ENCODE measurements around the gene CCDC148. TPM values are rescaled to one million over a fixed set of nuclear protein-coding genes. Genes with fewer than 3 reads are reported as not detected.
"Not testable (repeated sequence)": the region's sequence is repeated elsewhere in the genome, so short reads cannot be mapped to it uniquely, and the experiment has no call there.

Gene CCDC148
- polyA plus RNA-seq, 1 donor, result 0.26 TPM

DNA sequence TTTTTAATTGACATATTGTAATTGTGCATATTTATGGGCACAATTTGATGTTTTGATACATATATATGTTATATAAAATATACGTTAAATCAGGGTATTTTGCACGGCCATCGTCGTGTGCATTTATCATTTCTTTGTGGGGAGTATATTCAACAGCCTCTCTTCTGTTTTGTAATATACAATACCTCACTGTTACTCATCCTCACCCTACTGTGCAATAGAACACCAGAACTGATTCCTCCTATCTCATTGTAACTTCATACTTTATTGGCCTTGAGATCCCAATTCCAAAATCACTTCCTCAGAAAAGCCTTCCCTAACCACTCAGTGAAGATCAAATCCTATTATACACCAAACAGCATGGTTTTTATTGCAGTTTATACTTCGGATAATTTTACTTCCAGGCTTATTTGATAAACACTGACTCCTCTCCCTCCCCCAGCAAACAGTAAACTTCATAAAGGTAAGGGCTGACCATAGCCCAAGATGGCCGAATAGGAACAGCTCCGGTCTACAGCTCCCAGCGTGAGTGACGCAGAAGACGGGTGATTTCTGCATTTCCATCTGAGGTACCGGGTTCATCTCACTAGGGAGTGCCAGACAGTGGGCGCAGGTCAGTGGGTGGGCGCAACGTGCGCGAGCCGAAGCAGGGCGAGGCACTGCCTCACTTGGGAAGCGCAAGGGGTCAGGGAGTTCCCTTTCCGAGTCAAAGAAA is 105.6 kb downstream of the CCDC148 start:
- not testable (repeated sequence) for DNase-seq

DNA sequence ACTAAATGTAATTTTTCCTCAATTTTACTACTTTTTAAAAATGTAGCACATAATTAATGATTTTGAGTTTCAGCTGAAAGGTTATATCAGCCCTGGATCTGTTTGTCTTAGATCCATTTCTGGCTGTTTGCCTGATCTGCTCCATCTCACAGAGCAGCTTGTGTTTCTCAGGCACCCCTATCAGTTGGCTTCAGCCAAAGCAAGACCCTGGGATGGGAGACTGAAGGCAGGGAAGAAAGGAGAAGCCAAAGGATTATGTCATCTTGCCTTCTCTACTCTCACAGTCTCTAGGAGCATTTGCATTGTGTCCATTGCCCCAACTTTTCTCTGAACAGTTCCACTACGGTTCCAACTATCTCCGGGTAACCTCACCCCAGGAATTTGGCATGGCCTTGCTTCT is 110.5 kb downstream of the CCDC148 start:
- DNase-seq, result no peak

- DNase-seq, result no peak
Observed at GRCh38 chr2:158339513-158339912, 117.0 kb downstream of the CCDC148 start.

GRCh38 chr2:158337018-158337417 is 119.5 kb downstream of the CCDC148 start:
- DNase-seq, result no peak

DNA sequence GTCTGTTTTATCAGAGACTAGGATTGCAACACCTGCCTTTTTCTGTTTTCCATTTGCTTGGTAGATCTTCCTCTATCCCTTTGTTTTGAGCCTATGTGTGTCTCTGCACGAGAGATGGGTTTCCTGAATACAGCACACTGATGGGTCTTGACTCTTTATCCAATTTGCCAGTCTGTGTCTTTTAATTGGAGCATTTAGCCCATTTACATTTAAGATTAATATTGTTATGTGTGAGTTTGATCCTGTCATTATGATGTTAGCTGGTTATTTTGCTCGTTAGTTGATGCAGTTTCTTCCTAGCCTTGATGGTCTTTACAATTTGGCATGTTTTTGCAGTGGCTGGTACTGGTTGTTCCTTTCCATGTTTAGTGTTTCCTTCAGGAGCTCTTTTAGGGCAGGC is 124.8 kb downstream of the CCDC148 start:
- DNase-seq, result not testable (repeated sequence)

DNA sequence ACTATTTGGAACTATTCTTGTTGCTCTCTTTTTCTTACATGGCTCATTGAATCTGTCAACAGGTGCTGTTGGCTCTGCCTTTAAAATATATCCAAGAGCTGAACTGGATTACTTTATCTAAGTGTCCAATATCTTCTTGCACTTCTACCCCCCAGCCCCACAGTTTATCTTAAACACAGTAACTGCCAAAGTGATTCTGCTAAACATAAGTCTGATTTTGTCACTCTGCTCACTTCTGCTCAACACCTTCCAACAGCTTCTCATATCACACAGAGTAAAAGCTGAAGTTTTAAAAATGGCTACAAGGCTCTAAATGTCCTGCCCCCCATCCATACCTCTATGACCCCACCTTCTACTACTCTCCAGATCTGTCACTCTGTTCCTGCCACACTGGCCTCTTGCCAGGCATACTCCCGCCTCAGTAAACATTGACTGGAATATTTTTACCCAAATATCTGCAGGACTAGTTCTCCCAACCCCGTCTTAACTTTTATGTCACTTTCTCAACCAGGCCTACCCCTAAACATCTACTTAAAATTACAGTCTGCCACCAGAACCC is 130.7 kb downstream of the CCDC148 start:
- DNase-seq, result no peak

DNA sequence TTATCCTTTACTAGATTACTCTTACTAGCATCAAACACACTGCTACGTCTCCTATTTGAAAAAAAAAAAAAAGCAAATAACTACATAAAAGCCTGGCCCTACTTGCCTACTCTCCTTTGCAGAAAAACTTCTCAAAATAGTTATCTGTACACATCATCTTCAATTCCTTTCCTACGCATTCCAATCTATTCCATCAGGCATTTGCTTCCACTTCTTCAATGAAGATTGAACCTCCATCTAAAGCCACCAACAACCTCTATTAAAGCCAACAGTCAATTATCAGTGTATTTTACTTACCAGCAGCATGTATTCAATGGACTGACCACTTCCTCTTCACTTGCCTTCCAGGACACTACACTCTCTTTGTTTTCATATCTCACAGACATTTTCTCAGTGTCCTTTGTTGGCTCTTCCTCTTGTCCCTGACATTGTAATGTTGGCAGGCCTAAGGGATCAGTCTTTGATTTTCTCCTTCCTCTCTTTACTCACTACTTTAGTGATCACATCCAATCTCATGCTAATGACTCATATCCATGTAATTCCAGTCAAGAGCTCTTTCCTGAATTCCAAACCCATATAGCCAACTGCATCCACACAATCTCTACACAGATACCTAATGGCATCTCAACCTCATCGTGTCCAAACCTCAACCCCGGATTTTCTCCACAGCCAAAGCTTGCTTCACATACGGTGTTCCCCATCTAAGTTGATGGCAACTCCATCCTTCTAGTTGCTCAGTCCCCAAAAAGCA is 131.3 kb downstream of the CCDC148 start:
- no peak for DNase-seq

GRCh38 chr2:158323381-158323780 is 133.2 kb downstream of the CCDC148 start:
- no peak for DNase-seq

DNA sequence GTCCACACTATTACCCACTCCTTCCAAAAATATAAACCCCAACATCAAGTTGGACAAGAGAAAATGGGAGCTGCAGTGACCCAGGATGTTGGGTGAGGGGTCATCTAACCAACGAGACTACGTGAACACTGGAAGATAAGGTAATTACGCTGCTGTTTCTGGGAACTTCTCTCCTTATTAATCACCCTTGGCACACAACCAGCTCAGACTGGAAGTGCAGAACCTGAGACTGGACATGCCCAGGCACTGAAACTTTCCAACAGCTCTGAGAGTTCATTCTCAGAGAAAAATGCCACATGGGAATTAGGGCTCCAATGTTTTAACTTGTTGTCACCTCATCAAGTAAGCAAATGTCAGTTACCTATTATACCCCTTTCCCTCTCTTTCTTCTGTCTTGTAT is 135.3 kb downstream of the CCDC148 start:
- DNase-seq, result no peak

GRCh38 chr2:158319269-158319668 is 137.3 kb downstream of the CCDC148 start:
- no peak for DNase-seq

DNA sequence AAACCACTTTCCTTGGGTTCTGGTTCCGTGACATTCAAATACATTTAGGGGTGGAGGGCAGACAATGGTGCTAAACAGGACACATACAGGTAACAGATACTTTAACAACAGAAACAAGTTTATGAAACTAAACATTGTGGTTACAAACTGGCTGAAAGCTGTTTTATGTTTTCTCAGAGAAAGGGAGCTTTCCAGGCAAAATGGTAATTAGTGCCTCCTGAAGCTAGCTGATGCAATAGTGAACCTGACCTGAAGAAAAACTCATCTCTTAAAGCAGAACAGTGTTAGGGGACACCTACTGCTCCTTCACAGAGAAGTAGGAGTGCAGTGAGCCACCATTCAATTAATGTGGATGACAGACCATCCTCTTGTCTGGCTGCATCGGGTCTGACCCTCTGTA is 138.9 kb downstream of the CCDC148 start:
- no peak for DNase-seq

DNA sequence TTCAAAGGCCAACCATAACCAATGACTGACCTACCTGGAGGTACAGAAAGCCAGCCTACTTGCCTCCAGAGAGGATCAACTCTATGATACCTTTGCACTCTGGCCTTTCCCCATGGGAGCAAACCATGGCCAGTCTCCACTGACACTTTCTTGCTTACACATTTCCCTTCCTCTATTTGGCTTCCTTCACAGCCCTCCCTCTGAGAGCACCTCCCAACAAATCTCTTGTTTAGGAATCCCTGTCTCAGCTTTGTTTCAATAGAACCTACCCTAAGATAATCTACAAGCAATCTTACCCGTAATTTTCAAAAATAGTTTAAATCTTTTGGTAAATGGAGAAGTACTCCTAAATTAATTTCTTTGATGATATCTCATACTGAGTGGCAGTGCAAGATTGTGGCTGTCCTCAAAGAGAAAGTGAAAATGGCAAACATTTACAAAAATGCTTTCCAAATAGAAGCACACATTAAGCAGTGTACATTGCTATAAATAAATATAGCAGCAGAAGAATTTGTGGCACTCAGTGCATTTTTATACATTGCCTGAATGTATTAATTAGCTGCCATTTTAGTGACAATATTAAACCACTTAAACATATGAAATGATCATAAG is 140.6 kb downstream of the CCDC148 start:
- DNase-seq, result no peak

DNA sequence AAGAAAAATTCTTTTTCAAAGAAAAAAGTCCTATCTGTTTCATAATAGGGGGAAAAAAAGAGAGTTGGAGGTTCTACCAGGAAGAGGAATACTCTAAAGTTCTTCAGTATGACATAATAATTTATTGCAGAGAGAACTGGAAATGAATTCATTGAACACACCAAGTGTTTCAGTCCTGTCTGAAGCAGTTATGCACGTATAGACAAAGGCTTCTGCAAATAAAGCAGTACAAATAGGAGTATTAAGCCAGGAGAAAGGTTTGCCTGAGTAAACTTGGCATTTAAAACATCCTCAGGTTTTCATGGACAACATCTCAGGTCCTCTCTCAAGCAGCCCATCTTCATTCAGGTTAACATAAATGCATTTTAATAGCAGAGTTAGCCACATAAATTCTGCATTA is 141.6 kb downstream of the CCDC148 start:
- DNase-seq, result no peak

DNA sequence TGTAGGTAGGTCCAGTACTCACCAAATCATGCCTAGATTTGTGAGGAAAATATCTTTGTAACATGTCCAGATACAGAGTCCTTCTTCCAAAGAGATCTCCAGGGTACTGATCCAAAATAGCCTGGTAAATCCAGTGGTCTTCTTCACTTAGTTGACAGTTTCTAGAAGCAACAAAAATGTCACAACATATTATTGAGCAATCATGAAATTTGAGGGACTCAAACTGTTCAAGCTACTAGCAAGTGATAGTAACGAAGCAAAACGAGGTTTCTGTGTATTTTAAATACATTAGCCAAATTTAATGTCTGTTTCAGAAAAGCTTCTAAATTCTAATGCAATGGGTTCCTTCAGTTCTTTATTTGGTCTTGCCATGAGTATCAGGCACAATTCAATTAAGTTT is 142.8 kb downstream of the CCDC148 start:
- no peak for DNase-seq

DNA sequence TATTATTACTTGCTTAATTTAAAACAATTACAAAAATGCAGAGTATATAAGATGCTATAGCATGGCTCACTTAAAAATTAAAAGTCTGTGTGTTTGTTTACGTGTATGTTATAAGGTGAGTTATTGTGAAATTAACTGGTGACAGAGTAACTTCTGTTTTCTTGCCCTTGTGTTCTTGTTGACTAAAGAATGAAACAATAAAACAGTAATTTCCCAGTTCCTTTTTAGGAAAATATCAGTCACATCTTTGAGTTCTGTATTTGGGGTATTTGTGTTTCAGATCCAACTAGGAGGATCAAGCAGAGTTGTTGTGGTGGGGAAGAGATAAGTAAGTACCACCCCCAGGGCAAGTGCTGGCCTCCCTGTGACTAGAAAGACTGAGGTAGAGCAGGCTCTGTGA is 143.6 kb downstream of the CCDC148 start:
- no peak for DNase-seq

GRCh38 chr2:158310407-158310806 is 146.1 kb downstream of the CCDC148 start:
- not testable (repeated sequence) for DNase-seq

GRCh38 chr2:158305501-158305900 is 151.1 kb downstream of the CCDC148 start:
- no peak for DNase-seq

DNA sequence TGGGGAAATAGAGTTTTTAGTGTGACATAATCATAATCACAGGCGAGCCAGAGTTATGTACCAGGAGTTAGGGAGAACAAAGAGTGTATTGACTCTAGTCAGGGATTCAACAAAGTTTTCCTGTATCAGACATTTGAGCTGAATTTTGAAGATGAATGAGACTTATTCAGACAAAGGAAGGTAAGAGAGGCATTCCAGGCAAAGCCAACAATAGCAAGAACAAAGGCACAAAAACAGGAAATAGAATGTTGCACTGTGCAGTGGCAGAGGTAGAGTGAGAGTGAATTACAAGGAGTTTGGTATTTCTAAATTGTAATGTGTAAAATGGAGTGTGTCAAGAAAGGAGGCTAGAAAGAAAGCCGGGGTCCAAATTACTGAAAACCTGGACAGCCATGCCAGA is 156.2 kb downstream of the CCDC148 start:
- no peak for DNase-seq

DNA sequence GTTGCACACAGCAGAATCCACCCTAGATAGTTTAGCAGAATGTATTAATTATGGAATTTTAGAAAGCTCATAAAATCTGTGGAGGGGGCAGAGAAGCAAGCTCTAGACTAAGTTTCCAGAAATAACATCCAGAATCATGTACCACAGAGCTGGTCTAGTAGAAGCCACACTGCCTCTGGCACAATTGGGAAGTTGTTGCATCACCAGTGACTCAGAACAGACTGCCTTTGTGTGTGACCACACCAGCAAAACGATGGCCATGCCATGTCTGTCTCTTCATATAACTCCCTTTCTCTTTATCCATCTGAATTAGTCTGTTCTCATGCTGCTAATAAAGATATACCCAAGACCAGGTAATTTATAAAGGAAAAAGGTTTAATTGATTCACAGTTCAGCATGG is 158.9 kb downstream of the CCDC148 start:
- DNase-seq, result no peak

DNA sequence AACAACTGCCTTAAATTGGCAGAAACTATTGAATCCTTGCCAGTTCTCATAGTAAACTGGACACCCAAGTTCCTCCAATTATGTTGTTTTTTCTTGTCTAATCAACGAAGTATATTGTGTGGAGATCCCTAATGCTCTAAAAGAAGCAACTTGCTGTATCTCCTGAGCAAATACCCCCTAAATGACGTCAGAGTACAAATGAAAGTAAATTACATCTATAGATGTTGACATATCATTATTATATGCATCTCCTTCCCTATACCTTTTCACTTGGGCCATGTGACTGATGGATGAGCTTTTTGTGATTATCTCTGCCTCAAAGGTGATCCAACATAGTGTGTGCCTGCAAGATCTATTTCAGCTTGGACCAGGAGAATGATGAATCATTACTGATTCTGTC is 159.4 kb downstream of the CCDC148 start:
- DNase-seq, result no peak

- no peak for DNase-seq
Observed at GRCh38 chr2:158293722-158294121, 162.8 kb downstream of the CCDC148 start.

GRCh38 chr2:158291544-158292180 is 164.9 kb downstream of the CCDC148 start:
- no peak for DNase-seq

DNA sequence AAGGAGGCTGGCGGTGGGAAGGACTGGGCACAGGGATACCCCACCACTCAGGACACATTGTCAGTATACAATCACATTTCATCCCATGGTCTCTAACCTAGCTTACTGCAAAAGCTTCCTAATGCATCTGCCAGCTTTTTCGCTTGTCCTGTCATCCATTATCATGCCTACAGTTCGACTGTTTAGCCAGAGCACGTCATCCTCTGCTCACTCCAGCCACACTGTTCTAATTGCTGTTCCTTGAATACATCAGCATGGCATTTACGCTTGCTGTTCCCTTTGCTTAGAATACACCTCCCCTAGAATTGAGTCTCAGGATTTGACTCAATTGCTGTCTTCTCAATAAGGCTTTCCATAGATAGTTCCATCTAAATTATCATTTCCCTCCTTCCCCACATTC is 166.3 kb downstream of the CCDC148 start:
- DNase-seq, result no peak

Measured in hindlimb muscle (tissue), 1 donor.